HCT116 (cell line): Measurements from ENCODE around the gene KCNJ16. TPM values are rescaled to one million over a fixed set of nuclear protein-coding genes. Genes with fewer than 3 reads are reported as not detected.

Experiments used
- ATAC-seq: fragments of 200-7000 bp; cut with Tn5 transposase; 2 replicates; pipeline ENCODE4 v1.9.1; 2020; ENCODE audit warnings: mild to moderate bottlenecking, moderate library complexity
- BruUV-seq: library from RNA; stranded (reverse); fragments of 400-500 nt; replicated peaks from 2 replicates; lab custom pipeline; 2021; lab: Mats Ljungman, UMichigan
- CTCF ChIA-PET: fragments of 300-600 bp; sonication (Branson Sonifier 250); formaldehyde crosslinking; loops from one replicate; lab custom pipeline; 2021; ENCODE audit warnings: antibody characterized with exemption; lab: Charles Lee
- POLR2A ChIA-PET: fragments of 300-600, 350-600 bp; sonication (Branson Sonifier 250); formaldehyde crosslinking; loops from one replicate; lab custom pipeline; 2021; ENCODE audit warnings: antibody characterized with exemption; lab: Charles Lee
- RAD21 ChIA-PET, 2 experiments: fragments of 300-600 bp; sonication (Branson Sonifier 250); formaldehyde crosslinking; loops; one replicate each; lab custom pipeline; 2023; ENCODE audit warnings: low total read pairs in 2 of 2; ENCODE audit not compliant: uncharacterized antibody in 2 of 2, unreplicated experiment in 2 of 2, low non-redundant PET in 1 of 2; lab: Charles Lee
- DNase-seq: peaks from one replicate; pipeline ENCODE4 v3.0.0-alpha.2; 2010; ENCODE audit warnings: low read depth, low spot score
- H2AFZ ChIP-seq: fragments of 200-600 bp; shearing (Covaris generic), sonication (generic); 2 replicates; pipeline ENCODE4 v1.6.1; 2017; ENCODE audit warnings: low read depth, mixed run types, mixed read lengths, antibody characterized with exemption, low read length; ENCODE audit not compliant: poor library complexity, severe bottlenecking
- H3K27ac ChIP-seq: 2 replicates; pipeline ENCODE4 v1.5.1; 2012; ENCODE audit warnings: low read depth, low read length
- H3K27me3 ChIP-seq: fragments of 200-600 bp; sonication (generic); 2 replicates; pipeline ENCODE4 v1.6.1; 2016; ENCODE audit warnings: mixed run types, low read length, mixed read lengths; ENCODE audit not compliant: insufficient read depth
- H3K36me3 ChIP-seq, 2 experiments: fragments of 200-500 bp in 1 of 2; fragments of 200-600 bp in 1 of 2; sonication (Bioruptor generic) in 1 of 2; sonication (generic) in 1 of 2; 2 replicates each; pipeline versions ENCODE4 v1.5.1 to v1.6.1; 2014 to 2016; ENCODE audit warnings: low read length in 2 of 2, inconsistent platforms in 1 of 2, mixed read lengths in 1 of 2, mixed run types in 1 of 2; ENCODE audit not compliant: insufficient read depth in 2 of 2, control insufficient read depth in 1 of 2
- H3K4me1 ChIP-seq, 2 experiments: fragments of 200-600 bp in 1 of 2; sonication (generic) in 1 of 2; 2 replicates each; pipeline versions ENCODE4 v1.5.1 to v1.6.1; 2012 to 2017; ENCODE audit warnings: low read length in 2 of 2, inconsistent platforms in 1 of 2, mild to moderate bottlenecking in 1 of 2, mixed read lengths in 1 of 2, mixed run types in 1 of 2, moderate library complexity in 1 of 2; ENCODE audit not compliant: insufficient read depth in 2 of 2, control insufficient read depth in 1 of 2
- H3K4me2 ChIP-seq: fragments of 200-600 bp; sonication (generic); 2 replicates; pipeline ENCODE4 v1.6.1; 2017; ENCODE audit warnings: mixed run types, low read length, mixed read lengths
- H3K4me3 ChIP-seq, 2 experiments: fragments of 200-600 bp in 1 of 2; sonication (generic) in 1 of 2; replicated peaks in 1 of 2; 2 replicates each; pipeline ENCODE4 v1.5.1; 2011 to 2016; ENCODE audit warnings: low read length in 2 of 2, control low read depth in 1 of 2, low read depth in 1 of 2, mild to moderate bottlenecking in 1 of 2, mixed read lengths in 1 of 2, mixed run types in 1 of 2
- H3K79me2 ChIP-seq: fragments of 200-600 bp; sonication (generic); 2 replicates; pipeline ENCODE4 v1.6.1; 2017; ENCODE audit warnings: mild to moderate bottlenecking, mixed run types, low read length, moderate library complexity, mixed read lengths; ENCODE audit not compliant: insufficient read depth
- H3K9ac ChIP-seq: fragments of 200-600 bp; sonication (generic); 2 replicates; pipeline ENCODE4 v1.6.1; 2016; ENCODE audit warnings: low read length, mixed read lengths
- H3K9me2 ChIP-seq: fragments of 200-600 bp; sonication (generic), shearing (Covaris generic); 2 replicates; pipeline ENCODE4 v1.6.1; 2017; ENCODE audit warnings: mixed run types, mild to moderate bottlenecking, moderate library complexity; ENCODE audit not compliant: insufficient read depth
- H3K9me3 ChIP-seq, 2 experiments: fragments of 200-500 bp in 1 of 2; fragments of 200-600 bp in 1 of 2; sonication (Bioruptor generic) in 1 of 2; sonication (generic) in 1 of 2; 2 replicates each; pipeline ENCODE4 v1.6.1; 2014 to 2017; ENCODE audit warnings: low read length in 2 of 2, mixed read lengths in 2 of 2, inconsistent platforms in 1 of 2, low read depth in 1 of 2, mild to moderate bottlenecking in 1 of 2, mixed run types in 1 of 2, moderate library complexity in 1 of 2; ENCODE audit not compliant: control insufficient read depth in 1 of 2, insufficient read depth in 1 of 2
- H4K20me1 ChIP-seq: fragments of 200-600 bp; sonication (generic), shearing (Covaris generic); 2 replicates; pipeline ENCODE4 v1.6.1; 2017; ENCODE audit warnings: mixed run types, mild to moderate bottlenecking, moderate library complexity; ENCODE audit not compliant: insufficient read depth
- ATF3 ChIP-seq: IDR thresholded peaks from 2 replicates; pipeline ENCODE4 v1.6.1; 2012
- CBX3 ChIP-seq: IDR thresholded peaks from 2 replicates; pipeline ENCODE4 v1.6.1; 2012; ENCODE audit warnings: low read depth
- CTCF ChIP-seq, 3 experiments: fragments of 200-600 bp in 1 of 3; sonication (generic) in 1 of 3; IDR thresholded peaks in 2 of 3; conservative IDR thresholded peaks in 1 of 3; 2 replicates each; pipeline ENCODE4 v1.5.1; 2012 to 2017; ENCODE audit warnings: low read depth in 2 of 3, low read length in 2 of 3, antibody characterized with exemption in 1 of 3, borderline replicate concordance in 1 of 3, control low read depth in 1 of 3, mild to moderate bottlenecking in 1 of 3, mixed read lengths in 1 of 3, mixed run types in 1 of 3, moderate library complexity in 1 of 3; ENCODE audit not compliant: insufficient read depth in 1 of 3
- FOSL1 ChIP-seq: IDR thresholded peaks from 2 replicates; pipeline ENCODE4 v1.6.1; 2012; ENCODE audit warnings: low read depth
- JUND ChIP-seq: IDR thresholded peaks from 2 replicates; pipeline ENCODE4 v1.6.1; 2012
- RAD21 ChIP-seq: IDR thresholded peaks from 2 replicates; pipeline ENCODE4 v1.6.1; 2012; ENCODE audit warnings: low read depth, mild to moderate bottlenecking
- REST ChIP-seq: IDR thresholded peaks from 2 replicates; pipeline ENCODE4 v1.6.1; 2012; ENCODE audit warnings: low read depth
- SIN3A ChIP-seq: IDR thresholded peaks from 2 replicates; pipeline ENCODE4 v1.6.1; 2012; ENCODE audit warnings: low read depth
- SP1 ChIP-seq: IDR thresholded peaks from 2 replicates; pipeline ENCODE4 v1.6.1; 2012; ENCODE audit warnings: low read depth
- ZFX ChIP-seq: fragments of 450-650 bp; IDR thresholded peaks from 2 replicates; pipeline ENCODE4 v1.6.1; 2017
- intact Hi-C: fragments of 100-400 bp; cut with micrococcal nuclease; formaldehyde crosslinking; loops from 2 replicates; pipeline ENCODE4 v1.10.0; 2022
- total RNA-seq: library from RNA; stranded (reverse); gene quantifications from one replicate; pipeline ENCODE4 v1.2.1, GENCODE V29; 2021; ENCODE audit not compliant: unreplicated experiment

Gene KCNJ16
- total RNA-seq, 1 experiment from 2014 or later: not detected

- peaks cover 0 to 4% of the 10 kb centered on the region in 2 experiments; a peak in 1 of 4 replicates for H3K9me3 ChIP-seq
- TF ChIP-seq ZFX (no peak), REST (no peak), SP1 (no peak), CTCF (IDR thresholded peaks at IDR 0.05 in 2 of 3, conservative IDR thresholded peaks at IDR 0.05 in 1 of 3; ENCODE audit: borderline replicate concordance in 1 of 3, insufficient read depth in 1 of 3, low read depth in 2 of 3, low read length in 2 of 3) (no peak), JUND (no peak), FOSL1 (no peak), ATF3 (no peak), SIN3A (no peak), CBX3 (no peak), RAD21 (no peak)
- H3K4me1 ChIP-seq: no peaks in the 10 kb centered on the region
- H3K4me2 ChIP-seq: no peak overlapping the region
- no peaks in the 10 kb centered on the region for H3K79me2 ChIP-seq
- CTCF ChIA-PET: no interaction called here
- ATAC-seq: no peak
- H3K36me3 ChIP-seq: no peaks in the 10 kb centered on the region
- intact Hi-C loops: no loop called here
- H3K4me3 ChIP-seq: no peak overlapping the region
- POLR2A ChIA-PET: no interaction called here
- RAD21 ChIA-PET: no interaction called here
- DNase-seq: no peak
- no peaks in the 10 kb centered on the region for H3K27me3 ChIP-seq
- no peak overlapping the region for H3K9ac ChIP-seq
- no peak overlapping the region for H3K27ac ChIP-seq
- no peaks in the 10 kb centered on the region for H4K20me1 ChIP-seq
- no TSS peak for BruUV-seq
- no peak overlapping the region for H2AFZ ChIP-seq
- no peaks in the 10 kb centered on the region for H3K9me2 ChIP-seq
These were observed 7.9 kb upstream of the KCNJ16 start for GRCh38 chr17:70067134-70067533.
